ENCODE results near the gene PPP6R3.
"Not testable (repeated sequence)": the region's sequence is repeated elsewhere in the genome, so short reads cannot be mapped to it uniquely, and the experiment has no call there.

Gene PPP6R3

GRCh38 chr11:68434159-68434558 is 26.4 kb upstream of the PPP6R3 start:
- DNase-seq (ENCODE audit: low spot score); FAIRE-seq: not testable (repeated sequence)

GRCh38 chr11:68436162-68436888 is 24.2 kb upstream of the PPP6R3 start:
- FAIRE-seq: no peak
- no peak for DNase-seq (ENCODE audit: low spot score)

- FAIRE-seq (no peak), DNase-seq (ENCODE audit: low spot score) (peak; percentile 64)
Measured at GRCh38 chr11:68436985-68437926, 23.3 kb upstream of the PPP6R3 start.

GRCh38 chr11:68437927-68438657 is 22.5 kb upstream of the PPP6R3 start:
- no peak for FAIRE-seq
- DNase-seq (ENCODE audit: low spot score): no peak

- FAIRE-seq (no peak), DNase-seq (ENCODE audit: low spot score) (no peak)
Measured at GRCh38 chr11:68438658-68439259, 21.8 kb upstream of the PPP6R3 start.

GRCh38 chr11:68439355-68440065 is 21.0 kb upstream of the PPP6R3 start:
- no peak for FAIRE-seq

GRCh38 chr11:68440224-68440623 is 20.3 kb upstream of the PPP6R3 start:
- no peak for FAIRE-seq
- DNase-seq (ENCODE audit: low spot score): no peak

More at GRCh38 chr11:68439355-68440065, 21.0 kb upstream of the PPP6R3 start:
- DNase-seq (ENCODE audit: low spot score): no peak

GRCh38 chr11:68441466-68442230 is 18.9 kb upstream of the PPP6R3 start:
- DNase-seq (ENCODE audit: low spot score) (no peak), FAIRE-seq (no peak)

- no peak for FAIRE-seq
- DNase-seq (ENCODE audit: low spot score): no peak
Measured at GRCh38 chr11:68442433-68442832, 18.1 kb upstream of the PPP6R3 start.

- FAIRE-seq: no peak
- DNase-seq (ENCODE audit: low spot score): no peak
Measured at GRCh38 chr11:68444566-68444965, 16.0 kb upstream of the PPP6R3 start.

GRCh38 chr11:68445531-68446035 is 15.0 kb upstream of the PPP6R3 start:
- no peak for FAIRE-seq
- DNase-seq (ENCODE audit: low spot score): no peak

- DNase-seq (ENCODE audit: low spot score): no peak
- FAIRE-seq: no peak
Measured at GRCh38 chr11:68446046-68446725, 14.4 kb upstream of the PPP6R3 start.

GRCh38 chr11:68447015-68447801 is 13.3 kb upstream of the PPP6R3 start:
- no peak for FAIRE-seq
- peak; percentile 33 for DNase-seq (ENCODE audit: low spot score)

GRCh38 chr11:68447914-68448313 is 12.6 kb upstream of the PPP6R3 start:
- DNase-seq (ENCODE audit: low spot score); FAIRE-seq: not testable (repeated sequence)

- no peak for DNase-seq (ENCODE audit: low spot score)
- FAIRE-seq: no peak
Measured at GRCh38 chr11:68448604-68449011, 11.9 kb upstream of the PPP6R3 start.

- DNase-seq (ENCODE audit: low spot score) (no peak), FAIRE-seq (no peak)
Measured at GRCh38 chr11:68449951-68450350, 10.6 kb upstream of the PPP6R3 start.

GRCh38 chr11:68450711-68451110 is 9.8 kb upstream of the PPP6R3 start:
- DNase-seq (ENCODE audit: low spot score): no peak
- FAIRE-seq: no peak

- DNase-seq (ENCODE audit: low spot score) (no peak), FAIRE-seq (no peak)
Measured at GRCh38 chr11:68454767-68455166, 5.8 kb upstream of the PPP6R3 start.
